Prostate gland (tissue), 2 donors: Measurements from ENCODE around the gene NEMP1.

Experiments
- CTCF ChIP-seq, 4 experiments: fragments of 200-600 bp in 2 of 4; fragments of 450-650 bp in 2 of 4; sonication (generic) in 2 of 4; IDR thresholded peaks; 1 replicate in 3 of 4; 2 replicates in 1 of 4; pipeline ENCODE4 v1.5.1; 2016 to 2019; ENCODE audit warnings: antibody characterized with exemption in 4 of 4, mild to moderate bottlenecking in 2 of 4, moderate library complexity in 2 of 4
- POLR2AphosphoS5 ChIP-seq: sonication (generic); formaldehyde crosslinking; IDR thresholded peaks from one replicate; pipeline ENCODE4 v1.6.1; 2017; ENCODE audit warnings: antibody characterized with exemption

GRCh38 chr12:57085999-57086492, 7.5 kb upstream of the NEMP1 start:
- TF ChIP-seq CTCF (IDR thresholded peaks at IDR 0.05) (no peak), POLR2AphosphoS5 (no peak)
